Right ventricle myocardium superior (tissue), 1 donor: Measurements from ENCODE around the gene GAP43. TPM values are rescaled to one million over a fixed set of nuclear protein-coding genes. Genes with fewer than 3 reads are reported as not detected.
"Not testable (repeated sequence)": the region's sequence is repeated elsewhere in the genome, so short reads cannot be mapped to it uniquely, and the experiment has no call there.

Experiments used
- ATAC-seq: fragments of 200-7000 bp; cut with Tn5 transposase; one replicate; pipeline ENCODE4 v1.9.1; 2020; ENCODE audit warnings: mild to moderate bottlenecking; ENCODE audit not compliant: poor library complexity
- DNase-seq: peaks from one replicate; pipeline ENCODE4 v3.0.0-alpha.2; 2020
- intact Hi-C: fragments of 100-400 bp; cut with DNase I; formaldehyde crosslinking; loops from one replicate; pipeline ENCODE4 v1.11.2; 2022
- total RNA-seq: library from RNA; stranded (reverse); fragmentation: NEBNext Ultra II Directional; extraction: Animal tissue kit (Norgen Biotek cat#: 25700); gene quantifications from one replicate; pipeline ENCODE4 v1.2.1, GENCODE V29; 2021
- donor health status: DM: no; HTN: yes; CAD: no; lungs with severe emphysema.

GAP43 gene
- total RNA-seq, 1 donor from 2014 or later, result 0.38 TPM

DNA sequence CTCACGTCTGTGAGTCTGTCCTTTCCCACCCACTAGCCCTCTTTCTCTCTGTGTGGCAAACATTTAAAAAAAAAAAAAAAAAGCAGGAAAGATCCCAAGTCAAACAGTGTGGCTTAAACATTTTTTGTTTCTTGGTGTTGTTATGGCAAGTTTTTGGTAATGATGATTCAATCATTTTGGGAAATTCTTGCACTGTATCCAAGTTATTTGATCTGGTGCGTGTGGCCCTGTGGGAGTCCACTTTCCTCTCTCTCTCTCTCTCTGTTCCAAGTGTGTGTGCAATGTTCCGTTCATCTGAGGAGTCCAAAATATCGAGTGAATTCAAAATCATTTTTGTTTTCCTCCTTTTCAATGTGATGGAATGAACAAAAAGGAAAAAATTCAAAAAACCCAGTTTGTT, 97.7 kb downstream of the GAP43 start:
- intact Hi-C loops, result no loop called here
- DNase-seq (no peak), ATAC-seq (no peak)

- no peak for ATAC-seq
- no peak for DNase-seq
- intact Hi-C loops, result no loop called here
These were observed 102.5 kb downstream of the GAP43 start for GRCh38 chr3:115725800-115726199.

DNA sequence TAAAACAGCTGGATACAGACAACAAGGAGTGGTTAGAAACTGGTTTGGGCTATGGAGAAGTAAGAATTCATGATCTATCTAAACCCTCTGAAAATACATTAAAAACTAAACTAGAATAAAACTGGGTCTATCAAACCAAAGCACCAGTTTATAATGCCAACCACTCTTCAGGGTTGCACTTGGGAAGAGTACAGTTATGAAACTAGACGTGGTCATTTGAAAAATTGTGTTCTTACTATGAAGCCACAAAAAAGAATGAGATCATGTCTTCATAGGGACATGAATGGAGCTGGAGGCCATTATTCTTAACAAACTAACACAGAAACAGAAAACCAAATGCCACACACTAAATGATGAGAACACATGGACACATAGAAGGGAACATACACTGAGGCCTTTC, 103.8 kb downstream of the GAP43 start:
- ATAC-seq (no peak), DNase-seq (no peak)
- intact Hi-C loops, result no loop called here

DNA sequence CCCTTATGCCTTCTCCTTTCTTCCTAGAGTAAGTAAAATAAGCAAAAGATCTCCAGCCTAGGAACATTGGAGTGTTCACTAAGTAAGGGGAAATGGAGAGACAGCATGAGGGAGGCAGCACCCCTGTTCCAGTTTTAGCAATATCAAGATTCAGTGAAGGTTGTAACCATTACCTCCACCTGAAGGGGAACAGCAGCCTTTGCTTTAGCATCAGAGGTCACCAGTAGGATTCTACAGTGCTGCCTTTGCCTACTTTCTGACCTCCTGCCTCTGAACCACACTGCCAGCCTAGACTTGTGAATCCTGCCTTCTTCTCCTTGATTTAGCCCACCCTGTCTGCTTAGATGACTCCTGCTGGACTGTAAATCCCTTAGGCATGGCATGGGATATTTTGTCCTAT, 104.7 kb downstream of the GAP43 start:
- DNase-seq, result no peak
- intact Hi-C loops, result no loop called here
- ATAC-seq, result no peak

- DNase-seq, ATAC-seq, intact Hi-C loops: not testable (repeated sequence)
These were observed 113.0 kb downstream of the GAP43 start for GRCh38 chr3:115736341-115736740.

DNA sequence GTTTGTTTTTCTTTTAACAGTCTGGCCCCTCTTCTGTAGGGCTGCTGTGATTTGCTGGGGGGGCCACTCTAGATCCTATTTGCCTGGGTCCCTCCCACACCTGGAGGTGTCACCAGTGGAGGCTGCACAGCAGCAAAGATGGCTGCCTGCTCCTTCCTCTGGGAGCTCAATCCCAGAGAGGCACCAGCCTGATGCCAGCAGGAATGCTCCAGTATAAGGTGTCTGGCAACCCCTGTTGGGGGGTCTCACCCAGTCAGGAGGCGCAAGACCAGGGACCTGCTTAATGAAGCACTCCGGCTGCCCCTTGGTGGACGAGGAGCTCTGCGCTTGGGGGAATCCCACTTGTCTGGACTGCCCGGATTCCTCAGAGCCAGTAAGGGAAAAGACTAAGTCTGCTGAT, 118.3 kb downstream of the GAP43 start:
- intact Hi-C loops, result no loop called here
- no peak for ATAC-seq
- DNase-seq, result no peak

DNA sequence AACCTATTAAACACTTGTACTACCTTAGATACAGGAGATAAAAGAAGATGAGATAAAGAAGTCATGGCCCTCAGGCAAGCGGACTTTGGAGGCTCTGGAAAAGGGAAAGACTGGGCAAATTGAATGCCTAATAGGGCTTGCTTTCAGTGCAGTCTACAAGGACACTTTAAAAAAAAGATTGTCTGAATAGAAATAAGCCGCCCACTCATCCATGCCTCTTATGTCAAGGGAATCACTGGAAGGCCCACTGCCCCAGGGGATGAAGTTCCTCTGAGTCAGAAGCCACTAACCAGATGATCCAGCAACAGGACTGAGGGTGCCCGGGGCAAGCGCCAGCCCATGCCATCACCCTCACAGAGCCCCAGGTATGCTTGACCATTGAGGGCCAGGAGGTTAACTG, 121.2 kb downstream of the GAP43 start:
- intact Hi-C loops, ATAC-seq, DNase-seq: not testable (repeated sequence)

DNA sequence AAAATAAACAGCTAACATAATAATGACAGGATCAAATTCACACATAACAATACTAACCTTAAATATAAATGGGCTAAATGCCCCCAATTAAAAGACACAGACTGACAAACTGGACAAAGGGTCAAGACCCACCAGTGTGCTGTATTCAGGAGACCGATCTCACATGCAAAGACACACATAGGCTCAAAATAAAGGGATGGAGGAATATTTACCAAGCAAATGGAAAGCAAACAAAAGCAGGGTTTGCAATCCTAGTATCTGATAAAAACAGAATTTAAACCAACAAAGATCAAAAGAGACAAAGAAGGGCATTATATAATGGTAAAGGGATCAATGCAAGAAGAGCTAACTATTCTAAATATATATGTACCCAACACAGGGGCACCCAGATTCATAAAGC, 129.7 kb downstream of the GAP43 start:
- ATAC-seq, intact Hi-C loops, DNase-seq: not testable (repeated sequence)

DNA sequence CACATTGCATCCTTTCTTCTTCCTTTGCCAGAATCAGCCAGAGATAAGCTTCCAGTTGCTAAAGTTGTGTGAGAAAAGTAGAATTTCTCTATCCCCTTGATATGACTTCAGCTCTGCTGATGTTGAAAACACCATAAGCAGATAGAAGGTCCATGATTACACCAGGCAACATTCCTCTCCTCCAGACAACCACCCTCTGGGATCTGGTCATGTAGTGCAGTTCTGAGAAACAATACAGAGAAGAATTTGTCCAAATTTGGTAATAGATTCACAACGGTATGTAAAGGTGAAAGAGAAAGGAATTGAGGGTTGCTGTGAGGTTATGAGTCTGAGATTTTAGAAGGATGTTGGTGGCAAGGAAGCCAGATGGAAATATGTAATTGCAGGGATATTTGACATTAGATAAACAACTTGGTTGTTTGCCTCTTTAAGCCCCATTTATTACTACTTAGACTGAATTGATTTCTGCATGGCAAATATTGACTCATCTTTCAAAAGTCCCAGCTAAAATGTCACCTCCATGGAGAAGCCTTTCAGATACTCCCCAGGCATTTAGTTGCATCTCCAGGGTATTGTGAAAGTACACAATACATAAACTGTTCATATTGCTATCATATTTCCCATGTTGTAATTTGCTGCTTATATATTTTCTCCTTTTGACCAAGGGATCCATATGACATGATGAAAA, 134.9 kb downstream of the GAP43 start:
- intact Hi-C loops, result no loop called here
- ATAC-seq, result no peak

DNA sequence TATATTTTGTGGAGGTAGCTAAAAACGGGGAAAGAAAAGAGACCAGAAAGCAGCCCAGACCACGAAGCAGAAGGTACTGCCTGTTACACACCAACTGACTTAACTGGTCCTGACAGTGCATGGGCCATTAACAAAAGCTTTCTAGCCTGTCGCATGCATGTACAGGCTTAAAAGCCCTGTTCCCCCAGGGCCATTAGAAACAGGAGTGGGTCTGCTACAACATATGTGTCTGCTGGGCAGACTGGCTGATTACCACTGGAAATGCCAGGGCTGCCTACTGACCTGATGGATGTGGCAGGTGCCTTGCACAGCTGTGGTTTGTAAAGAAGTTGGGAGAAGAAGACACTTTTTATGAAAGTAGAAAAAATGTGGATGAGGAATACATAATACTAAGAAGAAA, 137.4 kb downstream of the GAP43 start:
- ATAC-seq, result no peak

More for the DNA sequence above, 134.9 kb downstream of the GAP43 start:
- DNase-seq, result no peak

GRCh38 chr3:115761927-115762305, 138.6 kb downstream of the GAP43 start:
- intact Hi-C loops, result no loop called here
- no peak for ATAC-seq
- DNase-seq, result no peak

More for the DNA sequence above, 137.4 kb downstream of the GAP43 start:
- intact Hi-C loops, result no loop called here
- DNase-seq, result no peak

GRCh38 chr3:115766587-115767482, 143.5 kb downstream of the GAP43 start:
- DNase-seq (no peak), ATAC-seq (no peak)
- intact Hi-C loops, result no loop called here

DNA sequence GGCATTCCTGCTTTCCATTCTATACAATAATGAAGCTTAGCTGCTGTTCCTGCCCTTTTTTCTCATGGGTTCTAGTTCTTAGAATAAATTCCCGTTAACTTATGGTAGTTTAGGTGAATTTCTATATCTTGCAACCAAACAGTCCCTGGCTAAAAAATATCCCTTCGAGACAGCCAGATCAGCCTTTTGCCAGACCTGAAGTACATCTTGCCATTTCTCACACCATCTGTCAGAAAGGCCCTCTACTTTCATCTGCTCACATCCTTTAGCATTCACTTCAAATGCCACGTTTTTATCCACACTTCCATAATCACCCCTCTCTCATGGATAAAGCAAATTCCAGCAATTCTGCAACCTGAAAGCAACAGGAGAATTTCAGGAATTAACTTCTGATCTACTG, 145.4 kb downstream of the GAP43 start:
- no peak for ATAC-seq
- intact Hi-C loops, result no loop called here
- no peak for DNase-seq
